GM23338 (cell line): Measurements from ENCODE around the gene STX10. TPM values are rescaled to one million over a fixed set of nuclear protein-coding genes. Genes with fewer than 3 reads are reported as not detected.

Experiments
- ATAC-seq: fragments of 200-7000 bp; cut with Tn5 transposase; 3 replicates; pipeline ENCODE4 v1.9.1; 2020
- DNase-seq: peaks from one replicate; pipeline ENCODE4 v3.0.0-alpha.2; 2015; ENCODE audit warnings: low spot score
- H2AFZ ChIP-seq: fragments of 200-600 bp; sonication (generic); 2 replicates; pipeline ENCODE4 v1.8.0; 2016; ENCODE audit warnings: antibody characterized with exemption, mild to moderate bottlenecking, moderate library complexity
- H3F3A ChIP-seq: fragments of 200-600 bp; sonication (generic); replicated peaks from 2 replicates; pipeline ENCODE4 v1.8.0; 2017; ENCODE audit warnings: antibody characterized with exemption, mixed run types, low read depth
- H3K27ac ChIP-seq: fragments of 200-600 bp; sonication (generic); 2 replicates; pipeline ENCODE4 v1.6.1; 2016; ENCODE audit warnings: low read depth
- H3K27me3 ChIP-seq: fragments of 200-600 bp; sonication (generic); 2 replicates; pipeline ENCODE4 v1.8.0; 2016; ENCODE audit warnings: mild to moderate bottlenecking, mixed run types, moderate library complexity; ENCODE audit not compliant: insufficient read depth
- H3K36me3 ChIP-seq: fragments of 200-600 bp; sonication (generic); 2 replicates; pipeline ENCODE4 v1.8.0; 2016; ENCODE audit warnings: mild to moderate bottlenecking; ENCODE audit not compliant: insufficient read depth
- H3K4me1 ChIP-seq: fragments of 200-600 bp; sonication (generic); 2 replicates; pipeline ENCODE4 v1.8.0; 2016; ENCODE audit warnings: mild to moderate bottlenecking, moderate library complexity; ENCODE audit not compliant: insufficient read depth
- H3K4me2 ChIP-seq: fragments of 200-600 bp; sonication (generic); 2 replicates; pipeline ENCODE4 v1.7.1; 2017; ENCODE audit warnings: mixed run types
- H3K4me3 ChIP-seq: fragments of 200-600 bp; sonication (generic); 2 replicates; pipeline ENCODE4 v1.6.1; 2016; ENCODE audit warnings: mixed run types
- H3K79me2 ChIP-seq: fragments of 200-600 bp; sonication (generic); replicated peaks from 2 replicates; pipeline ENCODE4 v1.8.0; 2017; ENCODE audit warnings: mild to moderate bottlenecking; ENCODE audit not compliant: insufficient read depth
- H3K9me2 ChIP-seq: fragments of 200-600 bp; sonication (generic); 2 replicates; pipeline ENCODE4 v1.8.0; 2017; ENCODE audit not compliant: insufficient read depth
- H4K20me1 ChIP-seq: fragments of 200-600 bp; sonication (generic); replicated peaks from 2 replicates; pipeline ENCODE4 v1.8.0; 2017; ENCODE audit warnings: mild to moderate bottlenecking; ENCODE audit not compliant: insufficient read depth
- H3K27ac Mint-ChIP-seq: 2 replicates; pipeline ENCODE4 v1.8.0; 2020; ENCODE audit warnings: inconsistent platforms, mild to moderate bottlenecking, moderate library complexity, mixed read lengths
- H3K27me3 Mint-ChIP-seq: 3 replicates; pipeline ENCODE4 v1.8.0; 2022; ENCODE audit warnings: low read depth, mild to moderate bottlenecking, moderate library complexity, mixed read lengths, inconsistent platforms; ENCODE audit not compliant: insufficient read depth, poor library complexity
- H3K36me3 Mint-ChIP-seq: 3 replicates; pipeline ENCODE4 v1.8.0; 2021; ENCODE audit warnings: low read depth, mild to moderate bottlenecking, inconsistent platforms, moderate library complexity, mixed read lengths
- H3K4me1 Mint-ChIP-seq: 3 replicates; pipeline ENCODE4 v1.8.0; 2020; ENCODE audit warnings: mild to moderate bottlenecking, inconsistent platforms, mixed read lengths
- H3K4me3 Mint-ChIP-seq: 3 replicates; pipeline ENCODE4 v1.8.0; 2021; ENCODE audit warnings: moderate library complexity, mild to moderate bottlenecking, inconsistent platforms, mixed read lengths
- H3K9me3 Mint-ChIP-seq: 3 replicates; pipeline ENCODE4 v1.8.0; 2020; ENCODE audit warnings: moderate library complexity, mild to moderate bottlenecking, inconsistent platforms, mixed read lengths
- CREB1 ChIP-seq: fragments of 250-450 bp; sonication (Bioruptor Pico); IDR thresholded peaks from 2 replicates; pipeline ENCODE4 v1.5.0; 2020; ENCODE audit warnings: low read depth, mild to moderate bottlenecking, moderate library complexity
- ETS1 ChIP-seq: IDR thresholded peaks from 2 replicates; pipeline ENCODE4 v1.6.1; 2016; ENCODE audit warnings: antibody characterized with exemption
- POLR2AphosphoS5 ChIP-seq: IDR thresholded peaks from 2 replicates; pipeline ENCODE4 v1.6.1; 2016; ENCODE audit warnings: antibody characterized with exemption, low read depth
- STAT1 ChIP-seq: IDR thresholded peaks from one replicate; pipeline ENCODE4 v1.6.1; 2016; ENCODE audit warnings: antibody characterized with exemption; ENCODE audit not compliant: unreplicated experiment
- polyA plus RNA-seq: library from polyadenylated mRNA; unstranded; fragments of >200 nt; fragmentation: Nextera tagmentation; extraction: Ambion mirVana; gene quantifications from 2 replicates; pipeline ENCODE4 v1.2.1, GENCODE V29; 2016
- total RNA-seq: library from RNA; depleted of rRNA; stranded (reverse); fragments of >200 nt; shearing (Covaris generic); gene quantifications from 2 replicates; pipeline ENCODE4 v1.2.3, GENCODE V29; 2014
- TF ChIP-seq, protein P1 (sequence below), 2 experiments: fragments of 200-600 bp in 1 of 2; sonication (generic) in 1 of 2; conservative IDR thresholded peaks; 2 replicates each; pipeline versions ENCODE4 v1.5.1 to v1.6.1; 2016 to 2017; ENCODE audit warnings: antibody characterized with exemption in 2 of 2, low read depth in 2 of 2, mild to moderate bottlenecking in 2 of 2, moderate library complexity in 1 of 2
- TF ChIP-seq, protein P2 (sequence below): fragments of 250-450 bp; sonication (Bioruptor Pico); IDR thresholded peaks from 2 replicates; pipeline ENCODE4 v1.5.0; 2020; ENCODE audit warnings: mild to moderate bottlenecking, moderate library complexity

The STX10 gene
- total and polyA plus RNA-seq, 2 experiments from 2014 or later: 42.8 to 55.9 TPM

- H3K9me3 Mint-ChIP-seq: no peaks in the 10 kb centered on the region
- Histone ChIP-seq H3K4me2 (peak overlapping the region; percentile 87), H3K27ac (no peak overlapping the region), H3K4me3 (peak overlapping the region; percentile 59), H3K4me1 (peaks cover 48% of the 10 kb centered on the region), H3K36me3 (no peaks in the 10 kb centered on the region), H4K20me1 (peaks cover 7% of the 10 kb centered on the region; the same call in 1 of the 2 replicates), H3K9me2 (no peaks in the 10 kb centered on the region), H3K27me3 (peaks cover 72% of the 10 kb centered on the region), H2AFZ (peak overlapping the region; percentile 86), H3K79me2 (no peaks in the 10 kb centered on the region), H3F3A (peaks cover 43% of the 10 kb centered on the region)
- peaks cover 35% of the 10 kb centered on the region for H3K4me1 Mint-ChIP-seq
- no peaks in the 10 kb centered on the region for H3K36me3 Mint-ChIP-seq
- TF ChIP-seq, protein P1, sequence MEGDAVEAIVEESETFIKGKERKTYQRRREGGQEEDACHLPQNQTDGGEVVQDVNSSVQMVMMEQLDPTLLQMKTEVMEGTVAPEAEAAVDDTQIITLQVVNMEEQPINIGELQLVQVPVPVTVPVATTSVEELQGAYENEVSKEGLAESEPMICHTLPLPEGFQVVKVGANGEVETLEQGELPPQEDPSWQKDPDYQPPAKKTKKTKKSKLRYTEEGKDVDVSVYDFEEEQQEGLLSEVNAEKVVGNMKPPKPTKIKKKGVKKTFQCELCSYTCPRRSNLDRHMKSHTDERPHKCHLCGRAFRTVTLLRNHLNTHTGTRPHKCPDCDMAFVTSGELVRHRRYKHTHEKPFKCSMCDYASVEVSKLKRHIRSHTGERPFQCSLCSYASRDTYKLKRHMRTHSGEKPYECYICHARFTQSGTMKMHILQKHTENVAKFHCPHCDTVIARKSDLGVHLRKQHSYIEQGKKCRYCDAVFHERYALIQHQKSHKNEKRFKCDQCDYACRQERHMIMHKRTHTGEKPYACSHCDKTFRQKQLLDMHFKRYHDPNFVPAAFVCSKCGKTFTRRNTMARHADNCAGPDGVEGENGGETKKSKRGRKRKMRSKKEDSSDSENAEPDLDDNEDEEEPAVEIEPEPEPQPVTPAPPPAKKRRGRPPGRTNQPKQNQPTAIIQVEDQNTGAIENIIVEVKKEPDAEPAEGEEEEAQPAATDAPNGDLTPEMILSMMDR (conservative IDR thresholded peaks at IDR 0.05; ENCODE audit: low read depth in 2 of 2): peak in 1 of 2 experiments; percentile 6; a peak in 1 of 4 replicates
- TF ChIP-seq ETS1: no peak
- peaks cover 69% of the 10 kb centered on the region for H3K27me3 Mint-ChIP-seq
- no peak overlapping the region for H3K27ac Mint-ChIP-seq
- ATAC-seq: peak; percentile 9
- DNase-seq: peak; percentile 73
- peak overlapping the region; percentile 55 for H3K4me3 Mint-ChIP-seq
These were observed 55.3 kb downstream of the STX10 start for GRCh38 chr19:13094771-13095392.

DNA sequence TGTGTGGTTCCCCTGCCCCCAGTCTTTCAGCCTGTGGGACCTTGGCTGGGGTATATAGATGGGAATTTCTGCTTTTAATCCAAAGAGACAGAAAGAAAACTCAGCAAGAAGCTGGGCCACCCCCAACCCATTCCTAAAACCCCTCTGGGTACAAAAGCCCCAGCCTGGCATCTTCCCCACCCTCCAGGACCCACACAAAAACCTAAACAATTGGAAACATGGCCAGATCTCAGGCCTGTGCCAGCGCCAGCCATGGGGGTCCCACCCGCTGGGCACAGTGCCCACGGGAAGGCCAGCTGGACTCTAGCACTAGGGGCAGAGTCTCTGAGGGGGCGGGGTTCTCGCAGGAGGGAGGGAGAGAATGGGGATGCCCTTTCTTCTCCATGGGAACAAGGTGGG lies 56.1 kb downstream of the STX10 start:
- no peaks in the 10 kb centered on the region for H3K9me2 ChIP-seq
- H3K27ac ChIP-seq: no peak overlapping the region
- no peaks in the 10 kb centered on the region for H3K9me3 Mint-ChIP-seq
- peaks cover 38% of the 10 kb centered on the region for H3F3A ChIP-seq
- H3K4me1 Mint-ChIP-seq: peaks cover 36% of the 10 kb centered on the region
- peak overlapping the region; percentile 59; the same call in 1 of the 2 replicates for H3K4me3 ChIP-seq
- no peak overlapping the region for H3K27ac Mint-ChIP-seq
- H3K4me1 ChIP-seq: peaks cover 46% of the 10 kb centered on the region
- no peaks in the 10 kb centered on the region for H3K79me2 ChIP-seq
- H3K4me3 Mint-ChIP-seq: no peak overlapping the region; the same call in 2 of the 3 replicates
- H2AFZ ChIP-seq: no peak overlapping the region
- DNase-seq (no peak), ATAC-seq (no peak)
- H3K4me2 ChIP-seq: peak overlapping the region; percentile 87
- H3K36me3 Mint-ChIP-seq: no peaks in the 10 kb centered on the region
- H3K27me3 ChIP-seq: peaks cover 64% of the 10 kb centered on the region
- peaks cover 62% of the 10 kb centered on the region for H3K27me3 Mint-ChIP-seq
- no peaks in the 10 kb centered on the region for H3K36me3 ChIP-seq
- 0 out of 2 replicates have a peak, but pooled peaks cover 5% of the 10 kb centered on the region for H4K20me1 ChIP-seq
- TF ChIP-seq, protein P2, sequence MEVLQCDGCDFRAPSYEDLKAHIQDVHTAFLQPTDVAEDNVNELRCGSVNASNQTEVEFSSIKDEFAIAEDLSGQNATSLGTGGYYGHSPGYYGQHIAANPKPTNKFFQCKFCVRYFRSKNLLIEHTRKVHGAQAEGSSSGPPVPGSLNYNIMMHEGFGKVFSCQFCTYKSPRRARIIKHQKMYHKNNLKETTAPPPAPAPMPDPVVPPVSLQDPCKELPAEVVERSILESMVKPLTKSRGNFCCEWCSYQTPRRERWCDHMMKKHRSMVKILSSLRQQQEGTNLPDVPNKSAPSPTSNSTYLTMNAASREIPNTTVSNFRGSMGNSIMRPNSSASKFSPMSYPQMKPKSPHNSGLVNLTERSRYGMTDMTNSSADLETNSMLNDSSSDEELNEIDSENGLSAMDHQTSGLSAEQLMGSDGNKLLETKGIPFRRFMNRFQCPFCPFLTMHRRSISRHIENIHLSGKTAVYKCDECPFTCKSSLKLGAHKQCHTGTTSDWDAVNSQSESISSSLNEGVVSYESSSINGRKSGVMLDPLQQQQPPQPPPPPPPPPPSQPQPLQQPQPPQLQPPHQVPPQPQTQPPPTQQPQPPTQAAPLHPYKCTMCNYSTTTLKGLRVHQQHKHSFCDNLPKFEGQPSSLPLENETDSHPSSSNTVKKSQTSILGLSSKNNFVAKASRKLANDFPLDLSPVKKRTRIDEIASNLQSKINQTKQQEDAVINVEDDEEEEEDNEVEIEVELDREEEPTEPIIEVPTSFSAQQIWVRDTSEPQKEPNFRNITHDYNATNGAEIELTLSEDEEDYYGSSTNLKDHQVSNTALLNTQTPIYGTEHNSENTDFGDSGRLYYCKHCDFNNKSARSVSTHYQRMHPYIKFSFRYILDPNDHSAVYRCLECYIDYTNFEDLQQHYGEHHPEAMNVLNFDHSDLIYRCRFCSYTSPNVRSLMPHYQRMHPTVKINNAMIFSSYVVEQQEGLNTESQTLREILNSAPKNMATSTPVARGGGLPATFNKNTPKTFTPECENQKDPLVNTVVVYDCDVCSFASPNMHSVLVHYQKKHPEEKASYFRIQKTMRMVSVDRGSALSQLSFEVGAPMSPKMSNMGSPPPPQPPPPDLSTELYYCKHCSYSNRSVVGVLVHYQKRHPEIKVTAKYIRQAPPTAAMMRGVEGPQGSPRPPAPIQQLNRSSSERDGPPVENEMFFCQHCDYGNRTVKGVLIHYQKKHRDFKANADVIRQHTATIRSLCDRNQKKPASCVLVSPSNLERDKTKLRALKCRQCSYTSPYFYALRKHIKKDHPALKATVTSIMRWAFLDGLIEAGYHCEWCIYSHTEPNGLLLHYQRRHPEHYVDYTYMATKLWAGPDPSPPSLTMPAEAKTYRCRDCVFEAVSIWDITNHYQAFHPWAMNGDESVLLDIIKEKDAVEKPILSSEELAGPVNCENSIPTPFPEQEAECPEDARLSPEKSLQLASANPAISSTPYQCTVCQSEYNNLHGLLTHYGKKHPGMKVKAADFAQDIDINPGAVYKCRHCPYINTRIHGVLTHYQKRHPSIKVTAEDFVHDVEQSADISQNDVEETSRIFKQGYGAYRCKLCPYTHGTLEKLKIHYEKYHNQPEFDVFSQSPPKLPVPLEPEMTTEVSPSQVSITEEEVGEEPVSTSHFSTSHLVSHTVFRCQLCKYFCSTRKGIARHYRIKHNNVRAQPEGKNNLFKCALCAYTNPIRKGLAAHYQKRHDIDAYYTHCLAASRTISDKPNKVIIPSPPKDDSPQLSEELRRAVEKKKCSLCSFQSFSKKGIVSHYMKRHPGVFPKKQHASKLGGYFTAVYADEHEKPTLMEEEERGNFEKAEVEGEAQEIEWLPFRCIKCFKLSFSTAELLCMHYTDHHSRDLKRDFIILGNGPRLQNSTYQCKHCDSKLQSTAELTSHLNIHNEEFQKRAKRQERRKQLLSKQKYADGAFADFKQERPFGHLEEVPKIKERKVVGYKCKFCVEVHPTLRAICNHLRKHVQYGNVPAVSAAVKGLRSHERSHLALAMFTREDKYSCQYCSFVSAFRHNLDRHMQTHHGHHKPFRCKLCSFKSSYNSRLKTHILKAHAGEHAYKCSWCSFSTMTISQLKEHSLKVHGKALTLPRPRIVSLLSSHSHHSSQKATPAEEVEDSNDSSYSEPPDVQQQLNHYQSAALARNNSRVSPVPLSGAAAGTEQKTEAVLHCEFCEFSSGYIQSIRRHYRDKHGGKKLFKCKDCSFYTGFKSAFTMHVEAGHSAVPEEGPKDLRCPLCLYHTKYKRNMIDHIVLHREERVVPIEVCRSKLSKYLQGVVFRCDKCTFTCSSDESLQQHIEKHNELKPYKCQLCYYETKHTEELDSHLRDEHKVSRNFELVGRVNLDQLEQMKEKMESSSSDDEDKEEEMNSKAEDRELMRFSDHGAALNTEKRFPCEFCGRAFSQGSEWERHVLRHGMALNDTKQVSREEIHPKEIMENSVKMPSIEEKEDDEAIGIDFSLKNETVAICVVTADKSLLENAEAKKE (CRISPR knock-in tag): no peak
- TF ChIP-seq STAT1 (no peak), CREB1 (CRISPR knock-in tag) (no peak), POLR2AphosphoS5 (no peak)
- TF ChIP-seq, protein P1 (conservative IDR thresholded peaks at IDR 0.05; ENCODE audit: low read depth in 2 of 2): no peak
